Measurements from ENCODE around the gene PLAGL2. TPM values are rescaled to one million over a fixed set of nuclear protein-coding genes. Genes with fewer than 3 reads are reported as not detected.
"Not testable (repeated sequence)": the region's sequence is repeated elsewhere in the genome, so short reads cannot be mapped to it uniquely, and the experiment has no call there.

Gene PLAGL2
- total RNA-seq, 1 experiment from 2014 or later, result 21.4 TPM

DNA sequence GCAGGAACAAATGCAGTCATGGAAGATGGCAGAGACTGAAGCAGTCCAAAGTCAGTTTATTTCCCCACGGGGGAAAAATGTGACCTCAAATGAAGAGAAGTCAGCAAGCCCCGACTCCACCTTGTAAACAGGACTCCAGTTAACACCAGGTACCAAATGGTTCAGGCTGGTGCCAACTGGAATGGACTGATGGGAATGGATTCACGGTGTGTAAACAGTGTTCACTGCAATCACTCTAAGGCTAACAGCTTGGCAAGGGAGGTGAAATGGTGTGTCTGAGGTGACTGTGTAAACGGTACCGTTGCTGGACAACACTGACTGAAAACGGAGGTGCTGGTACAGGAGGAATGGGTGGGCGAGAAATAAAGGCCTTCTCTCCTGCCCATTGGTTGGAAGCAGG lies 12.0 kb downstream of the PLAGL2 start (continued):
- no peak for TF ChIP-seq SMAD3 (CRISPR knock-in tag; IDR thresholded peaks at IDR 0.05; ENCODE audit: borderline replicate concordance)
- TF ChIP-seq, protein P1, sequence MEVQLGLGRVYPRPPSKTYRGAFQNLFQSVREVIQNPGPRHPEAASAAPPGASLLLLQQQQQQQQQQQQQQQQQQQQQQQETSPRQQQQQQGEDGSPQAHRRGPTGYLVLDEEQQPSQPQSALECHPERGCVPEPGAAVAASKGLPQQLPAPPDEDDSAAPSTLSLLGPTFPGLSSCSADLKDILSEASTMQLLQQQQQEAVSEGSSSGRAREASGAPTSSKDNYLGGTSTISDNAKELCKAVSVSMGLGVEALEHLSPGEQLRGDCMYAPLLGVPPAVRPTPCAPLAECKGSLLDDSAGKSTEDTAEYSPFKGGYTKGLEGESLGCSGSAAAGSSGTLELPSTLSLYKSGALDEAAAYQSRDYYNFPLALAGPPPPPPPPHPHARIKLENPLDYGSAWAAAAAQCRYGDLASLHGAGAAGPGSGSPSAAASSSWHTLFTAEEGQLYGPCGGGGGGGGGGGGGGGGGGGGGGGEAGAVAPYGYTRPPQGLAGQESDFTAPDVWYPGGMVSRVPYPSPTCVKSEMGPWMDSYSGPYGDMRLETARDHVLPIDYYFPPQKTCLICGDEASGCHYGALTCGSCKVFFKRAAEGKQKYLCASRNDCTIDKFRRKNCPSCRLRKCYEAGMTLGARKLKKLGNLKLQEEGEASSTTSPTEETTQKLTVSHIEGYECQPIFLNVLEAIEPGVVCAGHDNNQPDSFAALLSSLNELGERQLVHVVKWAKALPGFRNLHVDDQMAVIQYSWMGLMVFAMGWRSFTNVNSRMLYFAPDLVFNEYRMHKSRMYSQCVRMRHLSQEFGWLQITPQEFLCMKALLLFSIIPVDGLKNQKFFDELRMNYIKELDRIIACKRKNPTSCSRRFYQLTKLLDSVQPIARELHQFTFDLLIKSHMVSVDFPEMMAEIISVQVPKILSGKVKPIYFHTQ (CRISPR knock-in tag; IDR thresholded peaks at IDR 0.05), result no peak
- no peak for TF ChIP-seq SP1 (CRISPR knock-in tag; conservative IDR thresholded peaks at IDR 0.05)
- TF ChIP-seq, protein P2, sequence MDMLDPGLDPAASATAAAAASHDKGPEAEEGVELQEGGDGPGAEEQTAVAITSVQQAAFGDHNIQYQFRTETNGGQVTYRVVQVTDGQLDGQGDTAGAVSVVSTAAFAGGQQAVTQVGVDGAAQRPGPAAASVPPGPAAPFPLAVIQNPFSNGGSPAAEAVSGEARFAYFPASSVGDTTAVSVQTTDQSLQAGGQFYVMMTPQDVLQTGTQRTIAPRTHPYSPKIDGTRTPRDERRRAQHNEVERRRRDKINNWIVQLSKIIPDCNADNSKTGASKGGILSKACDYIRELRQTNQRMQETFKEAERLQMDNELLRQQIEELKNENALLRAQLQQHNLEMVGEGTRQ (CRISPR knock-in tag; IDR thresholded peaks at IDR 0.05), result no peak

DNA sequence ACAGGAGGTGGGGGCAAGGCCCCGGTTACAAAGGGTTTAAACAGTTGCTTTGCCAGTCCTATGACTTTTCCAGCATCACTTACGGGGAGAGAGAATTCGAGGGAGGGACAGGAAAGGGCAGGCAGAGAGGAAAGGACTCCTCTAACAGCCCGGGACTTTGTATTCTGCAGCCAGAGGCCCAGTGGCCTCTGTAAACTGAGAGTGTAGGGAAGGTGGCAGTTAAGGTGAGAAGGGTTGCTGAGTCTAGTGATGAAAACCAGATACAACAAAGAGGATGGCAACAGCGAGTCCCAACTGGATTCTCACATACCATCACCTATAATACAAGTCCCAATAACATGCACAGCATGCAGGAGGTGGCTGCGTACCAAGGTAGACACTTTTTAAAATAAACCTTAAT lies 13.5 kb downstream of the PLAGL2 start:
- POLR2A ChIA-PET, result no interaction called here
- ATAC-seq, result no peak
- CTCF ChIA-PET, result no interaction called here
- no peak overlapping the region for H3K4me3 Mint-ChIP-seq
- H3K36me3 Mint-ChIP-seq, result peaks cover 37% of the 10 kb centered on the region
- TF ChIP-seq, protein P3, sequence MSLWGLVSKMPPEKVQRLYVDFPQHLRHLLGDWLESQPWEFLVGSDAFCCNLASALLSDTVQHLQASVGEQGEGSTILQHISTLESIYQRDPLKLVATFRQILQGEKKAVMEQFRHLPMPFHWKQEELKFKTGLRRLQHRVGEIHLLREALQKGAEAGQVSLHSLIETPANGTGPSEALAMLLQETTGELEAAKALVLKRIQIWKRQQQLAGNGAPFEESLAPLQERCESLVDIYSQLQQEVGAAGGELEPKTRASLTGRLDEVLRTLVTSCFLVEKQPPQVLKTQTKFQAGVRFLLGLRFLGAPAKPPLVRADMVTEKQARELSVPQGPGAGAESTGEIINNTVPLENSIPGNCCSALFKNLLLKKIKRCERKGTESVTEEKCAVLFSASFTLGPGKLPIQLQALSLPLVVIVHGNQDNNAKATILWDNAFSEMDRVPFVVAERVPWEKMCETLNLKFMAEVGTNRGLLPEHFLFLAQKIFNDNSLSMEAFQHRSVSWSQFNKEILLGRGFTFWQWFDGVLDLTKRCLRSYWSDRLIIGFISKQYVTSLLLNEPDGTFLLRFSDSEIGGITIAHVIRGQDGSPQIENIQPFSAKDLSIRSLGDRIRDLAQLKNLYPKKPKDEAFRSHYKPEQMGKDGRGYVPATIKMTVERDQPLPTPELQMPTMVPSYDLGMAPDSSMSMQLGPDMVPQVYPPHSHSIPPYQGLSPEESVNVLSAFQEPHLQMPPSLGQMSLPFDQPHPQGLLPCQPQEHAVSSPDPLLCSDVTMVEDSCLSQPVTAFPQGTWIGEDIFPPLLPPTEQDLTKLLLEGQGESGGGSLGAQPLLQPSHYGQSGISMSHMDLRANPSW (CRISPR knock-in tag; conservative IDR thresholded peaks at IDR 0.05; ENCODE audit: low read depth), result no peak
- TF ChIP-seq ZNF416 (CRISPR knock-in tag; IDR thresholded peaks at IDR 0.05) (no peak), OVOL2 (CRISPR knock-in tag; IDR thresholded peaks at IDR 0.05; ENCODE audit: borderline replicate concordance) (no peak), TCF7 (CRISPR knock-in tag; IDR thresholded peaks at IDR 0.05; ENCODE audit: low read depth) (no peak), JAZF1 (CRISPR knock-in tag; IDR thresholded peaks at IDR 0.05) (no peak), NR1H2 (CRISPR knock-in tag; IDR thresholded peaks at IDR 0.05) (no peak), ZNF138 (CRISPR knock-in tag; conservative IDR thresholded peaks at IDR 0.05) (no peak), ESRRA (CRISPR knock-in tag; IDR thresholded peaks at IDR 0.05; ENCODE audit: borderline replicate concordance) (no peak)
- TF ChIP-seq, protein P4, sequence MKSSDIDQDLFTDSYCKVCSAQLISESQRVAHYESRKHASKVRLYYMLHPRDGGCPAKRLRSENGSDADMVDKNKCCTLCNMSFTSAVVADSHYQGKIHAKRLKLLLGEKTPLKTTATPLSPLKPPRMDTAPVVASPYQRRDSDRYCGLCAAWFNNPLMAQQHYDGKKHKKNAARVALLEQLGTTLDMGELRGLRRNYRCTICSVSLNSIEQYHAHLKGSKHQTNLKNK (CRISPR knock-in tag; IDR thresholded peaks at IDR 0.05), result no peak
- TF ChIP-seq, protein P5, sequence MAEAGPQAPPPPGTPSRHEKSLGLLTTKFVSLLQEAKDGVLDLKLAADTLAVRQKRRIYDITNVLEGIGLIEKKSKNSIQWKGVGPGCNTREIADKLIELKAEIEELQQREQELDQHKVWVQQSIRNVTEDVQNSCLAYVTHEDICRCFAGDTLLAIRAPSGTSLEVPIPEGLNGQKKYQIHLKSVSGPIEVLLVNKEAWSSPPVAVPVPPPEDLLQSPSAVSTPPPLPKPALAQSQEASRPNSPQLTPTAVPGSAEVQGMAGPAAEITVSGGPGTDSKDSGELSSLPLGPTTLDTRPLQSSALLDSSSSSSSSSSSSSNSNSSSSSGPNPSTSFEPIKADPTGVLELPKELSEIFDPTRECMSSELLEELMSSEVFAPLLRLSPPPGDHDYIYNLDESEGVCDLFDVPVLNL (CRISPR knock-in tag; IDR thresholded peaks at IDR 0.05; ENCODE audit: borderline replicate concordance, low read depth), result no peak
- H3K27ac Mint-ChIP-seq, result no peak overlapping the region
- no peaks in the 10 kb centered on the region for H3K27me3 Mint-ChIP-seq (ENCODE audit: low read depth)
- peaks cover 15% of the 10 kb centered on the region for H3K4me1 Mint-ChIP-seq
- H3K9me3 Mint-ChIP-seq, result no peaks in the 10 kb centered on the region
- no peak for DNase-seq (ENCODE audit: low spot score)

DNA sequence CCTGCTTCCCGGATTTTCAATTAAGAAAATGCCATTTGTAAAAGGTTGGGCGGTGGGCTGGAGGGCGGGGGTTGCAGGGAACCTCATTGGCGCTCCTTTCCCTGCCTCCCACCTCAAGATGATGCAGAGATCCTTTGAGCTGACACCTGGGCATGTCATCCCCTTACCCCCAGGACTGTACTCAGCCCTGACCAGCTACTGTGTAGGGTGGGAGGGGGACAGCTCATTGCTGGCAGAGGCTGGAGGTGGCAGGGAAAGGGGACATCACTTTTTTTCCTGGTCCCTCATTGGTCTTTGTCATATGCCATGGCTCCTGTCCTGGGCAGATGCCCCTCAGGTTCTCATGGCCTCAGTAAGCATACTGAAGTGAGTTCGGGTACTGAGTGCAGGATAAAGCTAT lies 14.2 kb downstream of the PLAGL2 start:
- H3K27ac Mint-ChIP-seq; H3K27me3 Mint-ChIP-seq (ENCODE audit: low read depth); ATAC-seq; DNase-seq (ENCODE audit: low spot score); POLR2A ChIA-PET; CTCF ChIA-PET; H3K9me3 Mint-ChIP-seq; H3K4me3 Mint-ChIP-seq: not testable (repeated sequence)
- H3K4me1 Mint-ChIP-seq, result peaks cover 20% of the 10 kb centered on the region
- peaks cover 31% of the 10 kb centered on the region for H3K36me3 Mint-ChIP-seq
